Mesothelial cell of epicardium (in vitro differentiated cells): ENCODE data around the gene RABGGTA. TPM values are rescaled to one million over a fixed set of nuclear protein-coding genes. Genes with fewer than 3 reads are reported as not detected.
"Not testable (repeated sequence)": the region's sequence is repeated elsewhere in the genome, so short reads cannot be mapped to it uniquely, and the experiment has no call there.

Experiments used
- DNase-seq, 2 experiments: peaks; one replicate each; pipeline ENCODE4 v3.0.0; 2021; ENCODE audit warnings: low spot score in 2 of 2; ENCODE audit not compliant: unreplicated experiment in 2 of 2
- H3K27ac Mint-ChIP-seq: 2 replicates; pipeline ENCODE4 v1.8.0; 2021; ENCODE audit warnings: mixed read lengths
- H3K27me3 Mint-ChIP-seq: 2 replicates; pipeline ENCODE4 v1.8.0; 2021; ENCODE audit warnings: low read depth, mixed read lengths
- H3K36me3 Mint-ChIP-seq: 2 replicates; pipeline ENCODE4 v1.8.0; 2021; ENCODE audit warnings: mixed read lengths
- H3K4me1 Mint-ChIP-seq: 2 replicates; pipeline ENCODE4 v1.8.0; 2021; ENCODE audit warnings: mixed read lengths
- H3K4me3 Mint-ChIP-seq: 2 replicates; pipeline ENCODE4 v1.8.0; 2021; ENCODE audit warnings: mild to moderate bottlenecking, moderate library complexity, mixed read lengths
- H3K9me3 Mint-ChIP-seq: 2 replicates; pipeline ENCODE4 v1.8.0; 2021; ENCODE audit warnings: mixed read lengths
- CTCF ChIP-seq: fragments of 200-600 bp; sonication (generic); IDR thresholded peaks from one replicate; pipeline ENCODE4 v1.5.0; 2021; ENCODE audit warnings: antibody characterized with exemption; ENCODE audit not compliant: unreplicated experiment
- total RNA-seq: library from RNA; stranded (reverse); gene quantifications from 3 replicates; pipeline ENCODE4 v1.2.1, GENCODE V29; 2021

The RABGGTA gene
- total RNA-seq, 1 donor from 2014 or later: 28.7 TPM

GRCh38 chr14:24224618-24225071 is 46.8 kb downstream of the RABGGTA start:
- no peak overlapping the region for H3K4me3 Mint-ChIP-seq
- no peaks in the 10 kb centered on the region for H3K4me1 Mint-ChIP-seq
- H3K9me3 Mint-ChIP-seq: no peaks in the 10 kb centered on the region
- peaks cover 8% of the 10 kb centered on the region for H3K36me3 Mint-ChIP-seq
- no peak for TF ChIP-seq CTCF
- no peak for DNase-seq
- no peaks in the 10 kb centered on the region for H3K27me3 Mint-ChIP-seq
- no peak overlapping the region for H3K27ac Mint-ChIP-seq

GRCh38 chr14:24222987-24223386 is 48.4 kb downstream of the RABGGTA start:
- not testable (repeated sequence) for H3K9me3 Mint-ChIP-seq, H3K27me3 Mint-ChIP-seq

GRCh38 chr14:24219521-24219920 is 51.9 kb downstream of the RABGGTA start:
- DNase-seq: no peak
- Mint-ChIP-seq H3K27me3 (no peaks in the 10 kb centered on the region), H3K36me3 (peaks cover 5% of the 10 kb centered on the region), H3K9me3 (no peaks in the 10 kb centered on the region), H3K4me1 (peaks cover 12% of the 10 kb centered on the region), H3K27ac (no peak overlapping the region), H3K4me3 (no peak overlapping the region)
- TF ChIP-seq CTCF: no peak

More at GRCh38 chr14:24222987-24223386, 48.4 kb downstream of the RABGGTA start:
- not testable (repeated sequence) for H3K4me3 Mint-ChIP-seq, H3K27ac Mint-ChIP-seq, H3K36me3 Mint-ChIP-seq, H3K4me1 Mint-ChIP-seq, DNase-seq

GRCh38 chr14:24219080-24219479 is 52.3 kb downstream of the RABGGTA start:
- Mint-ChIP-seq H3K36me3 (peaks cover 3% of the 10 kb centered on the region), H3K27ac (no peak overlapping the region), H3K4me1 (peaks cover 17% of the 10 kb centered on the region), H3K27me3 (no peaks in the 10 kb centered on the region), H3K9me3 (no peaks in the 10 kb centered on the region), H3K4me3 (no peak overlapping the region)
- TF ChIP-seq CTCF: no peak
- no peak for DNase-seq

GRCh38 chr14:24216876-24217275 is 54.5 kb downstream of the RABGGTA start:
- not testable (repeated sequence) for DNase-seq, H3K4me3 Mint-ChIP-seq, H3K27me3 Mint-ChIP-seq, H3K36me3 Mint-ChIP-seq, H3K9me3 Mint-ChIP-seq
- peak overlapping the region; percentile 32 for H3K27ac Mint-ChIP-seq
- H3K4me1 Mint-ChIP-seq: peaks cover 30% of the 10 kb centered on the region

- H3K4me3 Mint-ChIP-seq: peak overlapping the region; percentile 91
- peaks cover 35% of the 10 kb centered on the region for H3K4me1 Mint-ChIP-seq
- no peak for TF ChIP-seq CTCF
- peak overlapping the region; percentile 99 for H3K27ac Mint-ChIP-seq
- H3K36me3 Mint-ChIP-seq: peaks cover 7% of the 10 kb centered on the region
- DNase-seq: no peak
- H3K27me3 Mint-ChIP-seq: no peaks in the 10 kb centered on the region
- H3K9me3 Mint-ChIP-seq: no peaks in the 10 kb centered on the region
Measured at GRCh38 chr14:24216345-24216699, 55.1 kb downstream of the RABGGTA start.

Other genes starting within 250 kb of the RABGGTA start
- gene CARMIL3, start 219.6 kb downstream of the RABGGTA start, total RNA-seq: 1.1 to 1.6 TPM (median 1.4 TPM) in 3 replicates
- not detected in 3 replicates for gene CPNE6, start 200.0 kb downstream of the RABGGTA start, total RNA-seq
- 18.9 to 22.2 TPM (median 20.6 TPM) in 3 replicates for gene PCK2, start 177.3 kb downstream of the RABGGTA start, total RNA-seq
- 62.3 to 71.1 TPM (median 63.7 TPM) in 3 replicates for gene DCAF11, start 156.8 kb downstream of the RABGGTA start, total RNA-seq
- 1.5 to 2.0 TPM (median 1.8 TPM) in 3 replicates for gene NRL, start 156.6 kb downstream of the RABGGTA start, total RNA-seq
- gene FITM1, start 140.9 kb downstream of the RABGGTA start, total RNA-seq: 0.75 to 1.5 TPM (median 1.0 TPM) in 3 replicates
- gene PSME1, start 135.4 kb downstream of the RABGGTA start, total RNA-seq: 148 to 154 TPM (median 154 TPM) in 3 replicates
- 17.7 to 21.3 TPM (median 21.2 TPM) in 3 replicates for gene EMC9, start 130.0 kb downstream of the RABGGTA start, total RNA-seq
- 143 to 149 TPM (median 148 TPM) in 3 replicates for gene PSME2, start 125.0 kb downstream of the RABGGTA start, total RNA-seq
- 90.5 to 96.0 TPM (median 90.5 TPM) in 3 replicates for gene RNF31, start 124.1 kb downstream of the RABGGTA start, total RNA-seq
- 244 to 274 TPM (median 250 TPM) in 3 replicates for gene IRF9, start 110.3 kb downstream of the RABGGTA start, total RNA-seq
- gene REC8, start 99.5 kb downstream of the RABGGTA start, total RNA-seq: 465 to 486 TPM (median 484 TPM) in 3 replicates
- gene IPO4, start 82.8 kb downstream of the RABGGTA start, total RNA-seq: 38.4 to 43.2 TPM (median 39.3 TPM) in 3 replicates
- 44.9 to 45.8 TPM (median 45.7 TPM) in 3 replicates for gene TM9SF1, start 76.2 kb downstream of the RABGGTA start, total RNA-seq
- gene TSSK4, start 65.9 kb downstream of the RABGGTA start, total RNA-seq: 0.29 to 0.49 TPM (median 0.31 TPM) in 3 replicates
- gene CHMP4A, start 58.1 kb downstream of the RABGGTA start, total RNA-seq: 38.4 to 48.0 TPM (median 44.7 TPM) in 3 replicates
- 18.0 to 18.4 TPM (median 18.3 TPM) in 3 replicates for gene MDP1, start 55.5 kb downstream of the RABGGTA start, total RNA-seq
- 148 to 156 TPM (median 155 TPM) in 3 replicates for gene NEDD8, start 39.2 kb downstream of the RABGGTA start, total RNA-seq
- gene GMPR2, start 38.7 kb downstream of the RABGGTA start, total RNA-seq: 72.5 to 78.7 TPM (median 74.1 TPM) in 3 replicates
- gene TINF2, start 29.0 kb downstream of the RABGGTA start, total RNA-seq: 49.1 to 55.2 TPM (median 51.1 TPM) in 3 replicates
- 9.5 to 12.1 TPM (median 10.2 TPM) in 3 replicates for gene TGM1, start 8.4 kb downstream of the RABGGTA start, total RNA-seq
- gene DHRS1, start 28.2 kb upstream of the RABGGTA start, total RNA-seq: 38.3 to 41.4 TPM (median 39.8 TPM) in 3 replicates
- gene NOP9, start 28.3 kb upstream of the RABGGTA start, total RNA-seq: 27.8 to 30.8 TPM (median 28.8 TPM) in 3 replicates
- not detected in 3 replicates for gene CIDEB, start 36.4 kb upstream of the RABGGTA start, total RNA-seq
- gene LTB4R2, start 38.5 kb upstream of the RABGGTA start, total RNA-seq: 13.0 to 14.9 TPM (median 14.8 TPM) in 3 replicates
- gene LTB4R, start 39.9 kb upstream of the RABGGTA start, total RNA-seq: 10.7 to 11.8 TPM (median 11.1 TPM) in 3 replicates
- 2.8 to 3.4 TPM (median 3.4 TPM) in 3 replicates for gene ADCY4, start 63.5 kb upstream of the RABGGTA start, total RNA-seq
- gene RIPK3, start 68.4 kb upstream of the RABGGTA start, total RNA-seq: 1.9 to 2.2 TPM (median 2.0 TPM) in 3 replicates
- 291 to 298 TPM (median 292 TPM) in 3 replicates for gene NFATC4, start 96.6 kb upstream of the RABGGTA start, total RNA-seq
- 171 to 173 TPM (median 173 TPM) in 3 replicates for gene NYNRIN, start 127.4 kb upstream of the RABGGTA start, total RNA-seq
- 3.9 to 5.5 TPM (median 4.8 TPM) in 3 replicates for gene CBLN3, start 158.1 kb upstream of the RABGGTA start, total RNA-seq
- 89.2 to 92.2 TPM (median 89.3 TPM) in 3 replicates for gene KHNYN, start 158.4 kb upstream of the RABGGTA start, total RNA-seq
- 56.7 to 69.3 TPM (median 64.2 TPM) in 3 replicates for gene SDR39U1, start 171.2 kb upstream of the RABGGTA start, total RNA-seq
- not detected in 3 replicates for gene CMA1, start 236.7 kb upstream of the RABGGTA start, total RNA-seq